ENCODE data around the gene ACOX3. TPM values are rescaled to one million over a fixed set of nuclear protein-coding genes. Genes with fewer than 3 reads are reported as not detected.
A peak's percentile ranks its signal among the peaks of the same experiment; 100 is the strongest.

ACOX3 gene
- total and polyA plus RNA-seq, 2 of the 8 experiments (the other 6 are each of a cell fraction or from before 2014, with no cell fraction given) = 2.5 to 9.9 TPM

DNA sequence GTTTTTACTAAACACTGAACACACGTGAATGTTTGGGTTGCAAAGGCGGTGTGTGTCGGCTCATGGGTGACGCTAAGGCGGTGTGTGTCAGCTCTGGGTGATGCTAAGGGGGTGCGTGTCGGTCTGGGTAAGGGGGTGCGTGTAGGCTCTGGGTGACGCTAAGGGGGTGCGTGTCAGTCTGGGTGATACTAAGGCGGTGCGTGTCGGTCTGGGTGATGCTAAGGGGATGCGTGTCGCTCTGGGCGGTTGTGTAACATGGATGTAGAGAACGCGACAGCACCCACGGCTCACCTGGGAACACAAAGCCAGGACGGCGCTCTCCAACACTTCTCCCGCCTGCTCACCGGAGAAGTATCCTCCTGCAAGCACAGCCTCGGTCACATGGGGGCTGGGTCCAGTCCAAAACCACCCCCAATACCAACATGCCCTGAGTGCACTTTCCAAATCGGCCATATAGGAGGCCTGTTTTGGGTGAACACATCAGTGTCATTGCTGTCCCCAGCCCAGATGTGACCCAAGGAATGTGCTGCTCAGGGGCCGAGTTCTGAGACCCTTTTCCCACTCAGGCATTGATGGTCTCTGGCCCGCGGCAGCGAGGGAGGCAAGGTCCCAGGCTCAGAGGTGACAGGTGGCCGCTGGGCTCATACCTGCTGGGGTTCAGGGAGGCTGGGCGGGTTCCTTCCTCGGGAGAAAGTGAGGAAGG lies 67.1 kb downstream of the ACOX3 start:
- DNase-seq (ENCODE audit: low read depth in 1 of 2, low spot score in 2 of 2) = no peak
- WGBS, 2 experiments (ENCODE audit: extremely low coverage in 1 of 2, insufficient coverage in 1 of 2, insufficient read length in 1 of 2, insufficient replicate concordance in 2 of 2, low coverage in 1 of 2, low lambda C conversion rate in 2 of 2, missing lambda C conversion rate in 1 of 2) = 88% methylated on average over 32 of the region's 32 CpGs; no CpG with 5 or more reads in 1 of the 2 experiments
- H2BK120ac ChIP-seq (replicated peaks; ENCODE audit: low read depth, low read length) = no peak overlapping the region
- no peak overlapping the region for H3K4me2 ChIP-seq (ENCODE audit: insufficient read depth in 1 of 2, low read depth in 2 of 2, low read length in 2 of 2)
- no peak overlapping the region for H3K18ac ChIP-seq (ENCODE audit: extremely low read depth, low read length)
- no peaks in the 10 kb centered on the region for H3K27me3 ChIP-seq (replicated peaks in 1 of 4; ENCODE audit: control insufficient read depth in 3 of 4, extremely low read depth in 1 of 4, insufficient read depth in 3 of 4, low read length in 3 of 4)
- H2BK15ac ChIP-seq (ENCODE audit: low read length) = no peak overlapping the region
- H3K23ac ChIP-seq (ENCODE audit: insufficient read length) = no peak overlapping the region
- no peak overlapping the region; the same call in 1 of the 2 replicates for H2BK12ac ChIP-seq (ENCODE audit: low read depth, low read length)
- H3K14ac ChIP-seq (ENCODE audit: insufficient read length) = no peak overlapping the region
- TF ChIP-seq, protein P1, sequence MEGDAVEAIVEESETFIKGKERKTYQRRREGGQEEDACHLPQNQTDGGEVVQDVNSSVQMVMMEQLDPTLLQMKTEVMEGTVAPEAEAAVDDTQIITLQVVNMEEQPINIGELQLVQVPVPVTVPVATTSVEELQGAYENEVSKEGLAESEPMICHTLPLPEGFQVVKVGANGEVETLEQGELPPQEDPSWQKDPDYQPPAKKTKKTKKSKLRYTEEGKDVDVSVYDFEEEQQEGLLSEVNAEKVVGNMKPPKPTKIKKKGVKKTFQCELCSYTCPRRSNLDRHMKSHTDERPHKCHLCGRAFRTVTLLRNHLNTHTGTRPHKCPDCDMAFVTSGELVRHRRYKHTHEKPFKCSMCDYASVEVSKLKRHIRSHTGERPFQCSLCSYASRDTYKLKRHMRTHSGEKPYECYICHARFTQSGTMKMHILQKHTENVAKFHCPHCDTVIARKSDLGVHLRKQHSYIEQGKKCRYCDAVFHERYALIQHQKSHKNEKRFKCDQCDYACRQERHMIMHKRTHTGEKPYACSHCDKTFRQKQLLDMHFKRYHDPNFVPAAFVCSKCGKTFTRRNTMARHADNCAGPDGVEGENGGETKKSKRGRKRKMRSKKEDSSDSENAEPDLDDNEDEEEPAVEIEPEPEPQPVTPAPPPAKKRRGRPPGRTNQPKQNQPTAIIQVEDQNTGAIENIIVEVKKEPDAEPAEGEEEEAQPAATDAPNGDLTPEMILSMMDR (IDR thresholded peaks at IDR 0.05; ENCODE audit: control extremely low read depth in 1 of 3, insufficient read depth in 1 of 3, low read depth in 1 of 3, low read length in 3 of 3) = no peak
- no peak for TF ChIP-seq FOSL1 (IDR thresholded peaks at IDR 0.05; ENCODE audit: insufficient read depth, low read depth, low read length)
- no peak for TF ChIP-seq BACH1 (IDR thresholded peaks at IDR 0.05; ENCODE audit: low read length)
- no peak for TF ChIP-seq JUN (IDR thresholded peaks at IDR 0.05; ENCODE audit: low read depth, low read length)
- TF ChIP-seq KDM5A (IDR thresholded peaks at IDR 0.05; ENCODE audit: low read length) = no peak
- no peaks in the 10 kb centered on the region for H3K79me1 ChIP-seq (ENCODE audit: low read depth, low read length)
- no peak overlapping the region for H3K27ac ChIP-seq (ENCODE audit: low read depth, low read length)
- peaks cover 0 to 5% (median 2%) of the 10 kb centered on the region in 4 experiments; a peak in 2 of 7 replicates for H3K4me1 ChIP-seq (replicated peaks in 1 of 4; ENCODE audit: control insufficient read depth in 3 of 4, insufficient read depth in 4 of 4, low read length in 3 of 4)
- no peak overlapping the region for H4K5ac ChIP-seq (ENCODE audit: insufficient read length, low read depth, low read length)
- no peak overlapping the region for H3K4me3 ChIP-seq (ENCODE audit: extremely low read depth in 1 of 4, insufficient read depth in 2 of 4, low read depth in 3 of 4, low read length in 4 of 4)
- H3K4ac ChIP-seq (replicated peaks; ENCODE audit: insufficient read length, low read depth, low read length) = no peak overlapping the region
- CTCF ChIA-PET (ENCODE audit: partially characterized antibody) = interaction anchor here (1.2 kb wide), 1 partner anchor 34 kb away, joined by 4 read pairs; no protein-coding TSS in a partner anchor
- no peak overlapping the region for H3K56ac ChIP-seq (replicated peaks; ENCODE audit: insufficient read length, low read depth, low read length)
- H4K8ac ChIP-seq (ENCODE audit: extremely low read depth, insufficient read depth, low read length) = no peak overlapping the region; the same call in 1 of the 2 replicates
- H3K9me3 ChIP-seq (ENCODE audit: insufficient read depth in 2 of 2, low read depth in 1 of 2, low read length in 1 of 2) = no peaks in the 10 kb centered on the region
- H4K91ac ChIP-seq (replicated peaks; ENCODE audit: insufficient read length, low read length) = no peak overlapping the region
- H2AFZ ChIP-seq (ENCODE audit: low read length) = no peak overlapping the region
- no peaks in the 10 kb centered on the region for H3K36me3 ChIP-seq (ENCODE audit: control insufficient read depth in 2 of 4, insufficient read depth in 4 of 4, low read length in 3 of 4)
- POLR2A ChIA-PET (ENCODE audit: partially characterized antibody) = interaction anchor here (1.3 kb wide), 1 partner anchor 12 kb away, joined by 3 read pairs; no protein-coding TSS in a partner anchor
- FAIRE-seq = no peak
- no peak overlapping the region for H2BK5ac ChIP-seq (ENCODE audit: low read depth, low read length)
- H2AK5ac ChIP-seq (ENCODE audit: low read depth, low read length) = 0 out of 2 replicates have a peak overlapping the region, but pooled peaks have one; percentile 82
- H3K9ac ChIP-seq (replicated peaks in 1 of 4; ENCODE audit: extremely low read depth in 1 of 4, low read depth in 3 of 4, low read length in 3 of 4) = no peak overlapping the region
- H3K79me2 ChIP-seq (ENCODE audit: control insufficient read depth in 1 of 2, insufficient read depth in 2 of 2, low read length in 2 of 2) = no peaks in the 10 kb centered on the region
- H4K20me1 ChIP-seq (replicated peaks in 1 of 2; ENCODE audit: control insufficient read depth in 1 of 2, insufficient read depth in 2 of 2, low read length in 2 of 2) = peaks cover 0 to 6% of the 10 kb centered on the region in 2 experiments
- H3K23me2 ChIP-seq (ENCODE audit: low read depth, low read length) = no peaks in the 10 kb centered on the region
- no peak overlapping the region for H2BK20ac ChIP-seq (ENCODE audit: low read length)
